Activated CD4-positive, alpha-beta T cell treated with anti-CD3 and anti-CD28 coated beads, Interleukin-2, Interleukin-6, amounts not matched to agents 100 ng/mL and 50 ng/mL, durations not matched to agents 16 hours and 8 hours (primary cell): ENCODE measurements around the gene USP35.

Experiments
- DNase-seq: peaks from one replicate; pipeline ENCODE4 v3.0.0-alpha.2; 2020

The USP35 gene

GRCh38 chr11:78197816-78198215 lies 9.1 kb downstream of the USP35 start:
- no peak for DNase-seq

- no peak for DNase-seq
These were observed 10.4 kb downstream of the USP35 start for GRCh38 chr11:78199015-78199652.

- no peak for DNase-seq
These were observed 10.9 kb downstream of the USP35 start for GRCh38 chr11:78199653-78200015.

DNA sequence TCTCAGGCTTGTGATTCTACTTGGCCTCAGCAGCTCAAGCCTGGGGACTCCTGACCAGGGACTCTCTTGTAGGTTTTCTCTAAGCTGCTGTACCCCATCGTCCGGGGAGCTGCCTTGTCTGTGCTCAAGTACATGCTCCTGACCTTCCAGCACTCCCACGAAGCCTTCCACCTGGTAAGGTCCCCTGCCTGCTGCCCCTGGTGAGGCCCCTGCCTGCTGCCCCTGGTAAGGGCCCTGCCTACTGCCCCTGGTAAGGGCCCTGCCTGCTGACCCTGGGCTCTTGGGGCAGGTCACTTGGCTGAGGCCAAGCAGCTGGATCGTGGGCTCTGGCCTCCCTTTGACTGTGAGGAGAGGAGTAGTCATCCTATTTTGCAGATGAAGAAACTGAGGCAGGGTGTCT lies 11.3 kb downstream of the USP35 start:
- DNase-seq = no peak

GRCh38 chr11:78200553-78200952 lies 11.8 kb downstream of the USP35 start:
- no peak for DNase-seq

GRCh38 chr11:78201096-78201818 lies 12.5 kb downstream of the USP35 start:
- no peak for DNase-seq

- peak; percentile 61 for DNase-seq
These were observed 14.0 kb downstream of the USP35 start for GRCh38 chr11:78202733-78203167.

- no peak for DNase-seq
These were observed 14.5 kb downstream of the USP35 start for GRCh38 chr11:78203184-78203583.

DNA sequence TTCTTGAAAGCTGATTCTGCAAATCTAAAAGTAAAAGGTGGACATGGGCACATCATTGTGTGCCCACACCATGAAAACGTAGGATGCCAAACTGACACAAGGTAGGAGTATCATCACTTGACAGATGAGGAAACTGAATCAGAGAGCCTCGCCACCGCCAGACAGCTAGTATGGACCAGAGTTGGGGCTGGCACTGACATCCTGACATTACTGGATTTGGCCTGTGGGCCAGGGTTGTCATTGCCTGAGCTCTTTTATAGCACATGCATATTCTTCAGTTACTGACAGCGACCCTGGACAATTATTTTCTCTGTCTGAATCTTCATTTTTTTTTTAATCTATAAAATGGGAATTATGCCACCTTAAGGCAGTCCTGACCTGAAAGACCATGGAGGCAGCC lies 16.5 kb downstream of the USP35 start:
- no peak for DNase-seq

DNA sequence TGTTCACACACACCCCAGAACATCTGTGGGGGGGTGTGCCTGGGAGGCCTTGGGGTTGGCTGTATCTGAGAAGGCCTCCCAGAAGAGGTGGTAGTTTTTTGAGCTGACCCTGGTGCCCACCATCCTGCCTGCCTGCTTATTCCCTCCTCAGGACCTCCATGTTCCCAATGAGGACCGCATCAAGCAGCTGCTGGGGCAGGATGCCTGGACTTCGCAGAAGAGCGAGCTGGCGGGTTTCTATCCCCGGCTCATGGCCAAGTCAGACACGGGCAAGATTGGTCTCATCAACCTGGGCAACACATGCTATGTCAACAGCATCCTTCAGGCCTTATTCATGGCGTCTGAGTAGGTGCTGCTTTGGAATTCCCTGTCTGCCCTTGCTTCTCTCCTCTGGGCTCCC lies 17.0 kb downstream of the USP35 start:
- DNase-seq = no peak

GRCh38 chr11:78207532-78208256 lies 19.0 kb downstream of the USP35 start:
- DNase-seq = no peak

GRCh38 chr11:78208257-78209165 lies 19.8 kb downstream of the USP35 start:
- no peak for DNase-seq

DNA sequence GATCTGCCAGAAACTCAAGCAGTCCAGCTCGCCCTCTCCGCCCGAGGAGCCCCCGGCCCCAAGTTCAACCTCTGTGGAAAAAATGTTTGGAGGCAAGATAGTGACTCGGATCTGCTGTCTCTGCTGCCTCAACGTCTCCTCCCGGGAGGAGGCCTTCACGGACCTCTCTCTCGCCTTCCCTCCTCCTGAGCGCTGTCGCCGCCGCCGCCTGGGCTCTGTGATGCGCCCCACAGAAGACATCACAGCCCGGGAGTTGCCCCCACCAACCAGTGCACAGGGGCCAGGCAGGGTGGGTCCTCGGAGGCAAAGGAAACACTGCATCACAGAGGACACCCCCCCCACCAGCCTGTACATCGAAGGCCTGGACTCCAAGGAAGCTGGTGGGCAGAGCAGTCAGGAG lies 20.8 kb downstream of the USP35 start:
- no peak for DNase-seq

DNA sequence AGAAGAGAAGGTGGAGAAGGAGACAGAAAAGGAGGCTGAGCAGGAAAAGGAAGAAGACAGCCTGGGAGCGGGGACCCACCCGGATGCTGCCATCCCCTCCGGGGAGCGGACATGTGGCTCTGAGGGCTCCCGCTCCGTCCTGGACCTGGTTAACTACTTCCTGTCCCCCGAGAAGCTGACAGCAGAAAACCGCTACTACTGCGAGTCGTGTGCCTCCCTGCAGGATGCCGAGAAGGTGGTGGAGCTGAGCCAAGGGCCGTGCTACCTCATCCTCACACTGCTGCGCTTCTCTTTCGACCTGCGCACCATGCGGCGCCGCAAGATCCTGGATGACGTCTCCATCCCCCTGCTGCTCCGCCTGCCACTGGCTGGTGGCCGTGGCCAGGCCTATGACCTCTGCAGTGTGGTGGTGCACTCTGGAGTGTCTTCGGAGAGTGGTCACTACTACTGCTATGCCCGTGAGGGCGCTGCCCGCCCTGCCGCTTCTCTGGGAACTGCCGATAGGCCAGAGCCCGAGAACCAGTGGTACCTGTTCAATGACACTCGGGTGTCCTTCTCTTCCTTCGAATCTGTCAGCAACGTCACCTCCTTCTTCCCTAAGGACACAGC lies 21.4 kb downstream of the USP35 start:
- no peak for DNase-seq

DNA sequence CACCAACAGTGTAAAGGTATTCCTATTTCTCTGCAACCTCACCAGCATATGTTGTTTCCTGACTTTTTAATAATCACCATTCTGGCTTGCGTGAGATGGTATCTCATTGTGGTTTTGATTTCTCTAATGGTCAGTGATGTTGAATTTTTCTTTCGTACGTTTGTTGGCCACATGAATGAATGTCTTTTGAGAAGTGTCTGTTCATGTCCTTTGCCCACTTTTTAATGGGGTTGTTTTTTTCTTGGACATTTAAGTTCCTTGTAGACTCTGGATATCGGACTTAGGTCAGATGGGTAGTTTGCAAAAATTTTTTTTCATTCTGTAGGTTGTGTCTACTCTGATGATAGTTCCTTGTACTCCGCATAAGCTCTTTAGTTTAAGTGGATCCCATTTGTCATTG lies 22.8 kb downstream of the USP35 start:
- DNase-seq = no peak

- DNase-seq = no peak
These were observed 24.1 kb downstream of the USP35 start for GRCh38 chr11:78212586-78213371.

GRCh38 chr11:78213526-78214330 lies 25.0 kb downstream of the USP35 start:
- DNase-seq = no peak

GRCh38 chr11:78214331-78215194 lies 25.8 kb downstream of the USP35 start:
- no peak for DNase-seq

- no peak for DNase-seq
These were observed 27.3 kb downstream of the USP35 start for GRCh38 chr11:78216021-78216420.
